MCF 10A (cell line): ENCODE results near the gene RIOK1. TPM values are rescaled to one million over a fixed set of nuclear protein-coding genes. Genes with fewer than 3 reads are reported as not detected.

Experiments used
- BruUV-seq: library from RNA; stranded (reverse); fragments of 400-500 nt; replicated peaks from 2 replicates; lab custom pipeline; 2021; lab: Mats Ljungman, UMichigan
- CTCF ChIA-PET: fragments of 300-600 bp; sonication (Branson Sonifier 250); formaldehyde crosslinking; extraction: SDS; loops from one replicate; lab custom pipeline; 2021; ENCODE audit warnings: antibody characterized with exemption, inconsistent platforms; lab: Yijun Ruan, JAX
- POLR2A ChIA-PET: fragments of 300-600, 350-650 bp; sonication (Branson Sonifier 250); formaldehyde crosslinking; extraction: SDS; loops from one replicate; lab custom pipeline; 2020; ENCODE audit warnings: antibody characterized with exemption, inconsistent platforms; lab: Yijun Ruan, JAX
- DNase-seq: peaks from one replicate; pipeline ENCODE4 v3.0.0-alpha.2; 2018; ENCODE audit not compliant: unreplicated experiment
- H3K27ac Mint-ChIP-seq: one replicate; pipeline ENCODE4 v1.8.0; 2022; ENCODE audit warnings: mild to moderate bottlenecking, low read depth, mixed read lengths; ENCODE audit not compliant: unreplicated experiment
- H3K27me3 Mint-ChIP-seq: one replicate; pipeline ENCODE4 v1.8.0; 2022; ENCODE audit warnings: mixed read lengths; ENCODE audit not compliant: insufficient read depth, unreplicated experiment
- H3K36me3 Mint-ChIP-seq: one replicate; pipeline ENCODE4 v1.8.0; 2022; ENCODE audit warnings: mild to moderate bottlenecking, moderate library complexity, mixed read lengths; ENCODE audit not compliant: insufficient read depth, unreplicated experiment
- H3K4me1 Mint-ChIP-seq: one replicate; pipeline ENCODE4 v1.8.0; 2022; ENCODE audit warnings: mixed read lengths; ENCODE audit not compliant: insufficient read depth, unreplicated experiment
- H3K4me3 Mint-ChIP-seq: one replicate; pipeline ENCODE4 v1.8.0; 2022; ENCODE audit warnings: mild to moderate bottlenecking, moderate library complexity, mixed read lengths; ENCODE audit not compliant: unreplicated experiment
- H3K9me3 Mint-ChIP-seq: one replicate; pipeline ENCODE4 v1.8.0; 2022; ENCODE audit warnings: mixed read lengths; ENCODE audit not compliant: unreplicated experiment
- CTCF ChIP-seq: fragments of 200-600 bp; IDR thresholded peaks from one replicate; pipeline ENCODE4 v1.8.0; 2022; ENCODE audit warnings: antibody characterized with exemption, mild to moderate bottlenecking; ENCODE audit not compliant: unreplicated experiment
- intact Hi-C: fragments of 100-400 bp; cut with micrococcal nuclease; formaldehyde crosslinking; loops from 2 replicates; pipeline ENCODE4 v1.14.1; 2022
- total RNA-seq: library from RNA; stranded (reverse); gene quantifications from 2 replicates; pipeline ENCODE4 v1.2.3, GENCODE V29; 2022

Gene RIOK1
- total RNA-seq, 1 experiment from 2014 or later = 40.9 TPM

- H3K36me3 Mint-ChIP-seq = no peaks in the 10 kb centered on the region
- intact Hi-C loops = loop anchor here (5.0 kb wide), 1 partner anchor 75 kb away; the partner anchor contains the start of gene DSP
- no TSS peak for BruUV-seq
- H3K27me3 Mint-ChIP-seq = no peaks in the 10 kb centered on the region
- no peak overlapping the region for H3K27ac Mint-ChIP-seq
- no peak for TF ChIP-seq CTCF
- DNase-seq = no peak
- H3K4me1 Mint-ChIP-seq = peaks cover 30% of the 10 kb centered on the region
- CTCF ChIA-PET = interaction anchor here (0.6 to 1.9 kb wide), 5 partner anchors 10 to 74 kb away, joined by 3 to 4 read pairs (median 3); partner anchors contain the start of gene DSP
- H3K9me3 Mint-ChIP-seq = no peaks in the 10 kb centered on the region
- POLR2A ChIA-PET = interaction anchor here (1.0 to 3.1 kb wide), 18 partner anchors 8 to 154 kb away, joined by 3 to 34 read pairs (median 6); partner anchors contain the start of genes CAGE1, DSP, RIOK1 and SSR1
- no peak overlapping the region for H3K4me3 Mint-ChIP-seq
Measured at GRCh38 chr6:7467007-7467897, 77.6 kb downstream of the RIOK1 start.

Other genes with a start within 250 kb of the RIOK1 start
- gene SSR1, start 76.6 kb upstream of the RIOK1 start, total RNA-seq = 318 and 396 TPM in 2 replicates
- 0.33 and 0.47 TPM in 2 replicates for gene CAGE1, start 66 bp upstream of the RIOK1 start, total RNA-seq
- gene DSP, start 151.9 kb downstream of the RIOK1 start, total RNA-seq = 163 and 227 TPM in 2 replicates
- gene SNRNP48, start 200.4 kb downstream of the RIOK1 start, total RNA-seq = 10.2 and 11.2 TPM in 2 replicates